WI38 (cell line): ENCODE results near the gene SF3B6.

ENCODE experiments used
- H3K4me3 ChIP-seq: 2 replicates; pipeline ENCODE4 v1.5.1; 2011; ENCODE audit warnings: low read depth, mild to moderate bottlenecking, control low read depth, low read length
- CTCF ChIP-seq: IDR thresholded peaks from 2 replicates; pipeline ENCODE4 v1.5.1; 2012; ENCODE audit warnings: low read depth, mild to moderate bottlenecking, control low read depth, low read length

SF3B6 gene

GRCh38 chr2:24058564-24059271 lies 17.4 kb downstream of the SF3B6 start:
- TF ChIP-seq CTCF, result no peak
- H3K4me3 ChIP-seq, result no peak overlapping the region

GRCh38 chr2:24055750-24056149 lies 20.4 kb downstream of the SF3B6 start:
- H3K4me3 ChIP-seq, result no peak overlapping the region
- TF ChIP-seq CTCF, result no peak

- TF ChIP-seq CTCF, result no peak
- no peak overlapping the region for H3K4me3 ChIP-seq
Observed at GRCh38 chr2:24054366-24055010, 21.6 kb downstream of the SF3B6 start.

- no peak for TF ChIP-seq CTCF
- H3K4me3 ChIP-seq, result no peak overlapping the region
Observed at GRCh38 chr2:24052951-24053350, 23.2 kb downstream of the SF3B6 start.

- no peak overlapping the region for H3K4me3 ChIP-seq
- TF ChIP-seq CTCF, result no peak
Observed at GRCh38 chr2:24051833-24052232, 24.3 kb downstream of the SF3B6 start.

GRCh38 chr2:24050041-24050979 lies 25.8 kb downstream of the SF3B6 start:
- peak overlapping the region; percentile 68 for H3K4me3 ChIP-seq
- TF ChIP-seq CTCF, result no peak
